ENCODE measurements around the gene RTN4IP1. TPM values are rescaled to one million over a fixed set of nuclear protein-coding genes. Genes with fewer than 3 reads are reported as not detected.

Gene RTN4IP1
- total RNA-seq, 3 donors from 2014 or later, result 1.4 to 7.6 (median 4.3) TPM

DNA sequence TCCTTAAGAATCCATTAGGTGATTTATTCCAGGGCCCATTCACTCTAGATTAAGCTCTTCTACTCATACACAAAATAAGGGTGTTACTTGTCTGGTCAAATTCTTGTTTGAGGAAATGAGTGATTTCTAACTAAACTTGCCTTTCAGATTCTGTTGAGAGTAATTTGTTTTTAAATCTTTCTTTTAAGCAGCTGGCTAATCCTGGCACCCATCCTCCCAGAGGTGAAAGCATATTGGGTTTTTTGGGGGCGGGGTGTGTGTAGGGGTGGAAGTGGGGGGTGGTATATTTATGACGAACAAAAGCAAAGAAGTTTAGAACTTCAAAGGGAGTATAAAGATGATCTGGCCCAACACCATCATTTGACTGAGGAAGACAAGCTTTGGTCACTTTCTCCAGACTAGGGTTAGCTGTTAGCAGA is 94.7 kb downstream of the RTN4IP1 start:
- no peaks in the 10 kb centered on the region for H3K36me3 ChIP-seq
- no peaks in the 10 kb centered on the region for H3K27me3 ChIP-seq
- TF ChIP-seq, protein P1, sequence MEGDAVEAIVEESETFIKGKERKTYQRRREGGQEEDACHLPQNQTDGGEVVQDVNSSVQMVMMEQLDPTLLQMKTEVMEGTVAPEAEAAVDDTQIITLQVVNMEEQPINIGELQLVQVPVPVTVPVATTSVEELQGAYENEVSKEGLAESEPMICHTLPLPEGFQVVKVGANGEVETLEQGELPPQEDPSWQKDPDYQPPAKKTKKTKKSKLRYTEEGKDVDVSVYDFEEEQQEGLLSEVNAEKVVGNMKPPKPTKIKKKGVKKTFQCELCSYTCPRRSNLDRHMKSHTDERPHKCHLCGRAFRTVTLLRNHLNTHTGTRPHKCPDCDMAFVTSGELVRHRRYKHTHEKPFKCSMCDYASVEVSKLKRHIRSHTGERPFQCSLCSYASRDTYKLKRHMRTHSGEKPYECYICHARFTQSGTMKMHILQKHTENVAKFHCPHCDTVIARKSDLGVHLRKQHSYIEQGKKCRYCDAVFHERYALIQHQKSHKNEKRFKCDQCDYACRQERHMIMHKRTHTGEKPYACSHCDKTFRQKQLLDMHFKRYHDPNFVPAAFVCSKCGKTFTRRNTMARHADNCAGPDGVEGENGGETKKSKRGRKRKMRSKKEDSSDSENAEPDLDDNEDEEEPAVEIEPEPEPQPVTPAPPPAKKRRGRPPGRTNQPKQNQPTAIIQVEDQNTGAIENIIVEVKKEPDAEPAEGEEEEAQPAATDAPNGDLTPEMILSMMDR (IDR thresholded peaks at IDR 0.05), result no peak
- TF ChIP-seq POLR2A (IDR thresholded peaks at IDR 0.05) (no peak), POLR2AphosphoS5 (IDR thresholded peaks at IDR 0.05) (no peak)
- no peaks in the 10 kb centered on the region for H3K9me3 ChIP-seq
- no peak overlapping the region for H3K4me3 ChIP-seq
- DNase-seq (ENCODE audit: low spot score in 2 of 2), result no peak
- intact Hi-C loops (cut with DNase I; ENCODE audit: low total_unique reads), result no loop called here
- H3K27ac ChIP-seq, result no peak overlapping the region
- no peaks in the 10 kb centered on the region for H3K4me1 ChIP-seq

GRCh38 chr6:106534004-106534403 is 95.3 kb downstream of the RTN4IP1 start:
- H3K36me3 ChIP-seq, result no peaks in the 10 kb centered on the region
- H3K9me3 ChIP-seq, result no peaks in the 10 kb centered on the region
- intact Hi-C loops (cut with DNase I; ENCODE audit: low total_unique reads), result no loop called here
- no peak overlapping the region for H3K27ac ChIP-seq
- no peaks in the 10 kb centered on the region for H3K27me3 ChIP-seq
- no peak for DNase-seq (ENCODE audit: low spot score in 2 of 2)
- no peak overlapping the region for H3K4me3 ChIP-seq
- TF ChIP-seq POLR2A (IDR thresholded peaks at IDR 0.05), result no peak
- TF ChIP-seq POLR2AphosphoS5 (IDR thresholded peaks at IDR 0.05), result no peak
- TF ChIP-seq, protein P1 (IDR thresholded peaks at IDR 0.05), result no peak
- H3K4me1 ChIP-seq, result no peaks in the 10 kb centered on the region

- Histone ChIP-seq H3K27ac (no peak overlapping the region), H3K27me3 (no peaks in the 10 kb centered on the region), H3K4me1 (no peaks in the 10 kb centered on the region), H3K9me3 (no peaks in the 10 kb centered on the region), H3K36me3 (no peaks in the 10 kb centered on the region), H3K4me3 (no peak overlapping the region)
- TF ChIP-seq POLR2AphosphoS5 (IDR thresholded peaks at IDR 0.05), result no peak
- TF ChIP-seq, protein P1 (IDR thresholded peaks at IDR 0.05), result no peak
- TF ChIP-seq POLR2A (IDR thresholded peaks at IDR 0.05), result no peak
- DNase-seq (ENCODE audit: low spot score in 2 of 2), result no peak
- intact Hi-C loops (cut with DNase I; ENCODE audit: low total_unique reads), result no loop called here
Measured at GRCh38 chr6:106533054-106533453, 96.2 kb downstream of the RTN4IP1 start.

DNA sequence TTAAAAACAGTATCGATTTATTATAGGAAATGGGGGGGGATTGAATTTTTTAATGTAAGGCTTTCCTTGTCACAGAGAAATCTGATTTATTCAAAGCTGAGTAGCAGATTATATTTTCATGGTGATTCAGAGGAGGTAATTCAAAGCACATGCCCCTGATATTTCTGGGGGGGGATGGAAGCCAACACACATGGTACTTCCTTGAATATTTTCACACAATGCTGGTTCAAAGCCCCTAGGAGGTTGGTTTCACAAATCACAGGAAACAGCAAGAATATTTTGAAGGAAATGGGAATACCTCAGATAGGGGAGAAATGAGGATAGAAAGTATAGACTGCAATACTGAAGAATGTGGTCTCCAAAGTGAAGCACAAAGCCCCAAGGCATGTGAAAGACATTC is 98.8 kb downstream of the RTN4IP1 start:
- TF ChIP-seq POLR2A (IDR thresholded peaks at IDR 0.05) (no peak), POLR2AphosphoS5 (IDR thresholded peaks at IDR 0.05) (no peak)
- TF ChIP-seq, protein P1 (IDR thresholded peaks at IDR 0.05), result no peak
- H3K27ac ChIP-seq, result no peak overlapping the region
- intact Hi-C loops (cut with DNase I; ENCODE audit: low total_unique reads), result no loop called here

DNA sequence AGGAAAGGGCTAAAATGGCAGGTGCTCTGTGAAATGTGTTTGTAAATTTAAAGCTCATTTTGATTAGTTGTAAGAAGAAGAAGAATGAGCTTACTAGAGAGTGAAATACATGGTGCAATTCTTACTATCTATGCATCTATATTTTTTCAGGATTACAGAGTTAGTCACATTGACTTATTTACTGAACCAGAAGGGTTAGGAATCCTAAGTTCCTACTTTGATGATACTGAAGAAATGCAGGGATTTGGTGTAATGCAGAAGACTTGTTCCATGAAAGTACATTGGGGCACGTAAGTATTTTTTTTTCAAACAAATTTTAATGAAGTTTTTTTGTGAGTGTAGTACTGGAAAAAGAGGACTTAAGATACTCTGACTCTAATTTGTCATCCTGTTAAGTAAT is 99.3 kb downstream of the RTN4IP1 start:
- Histone ChIP-seq H3K27ac (no peak overlapping the region), H3K27me3 (no peaks in the 10 kb centered on the region), H3K36me3 (no peaks in the 10 kb centered on the region), H3K9me3 (no peaks in the 10 kb centered on the region), H3K4me1 (no peaks in the 10 kb centered on the region), H3K4me3 (no peak overlapping the region)
- TF ChIP-seq POLR2A (IDR thresholded peaks at IDR 0.05), result no peak
- TF ChIP-seq, protein P1 (IDR thresholded peaks at IDR 0.05), result no peak
- TF ChIP-seq POLR2AphosphoS5 (IDR thresholded peaks at IDR 0.05), result no peak
- intact Hi-C loops (cut with DNase I; ENCODE audit: low total_unique reads), result no loop called here
- no peak for DNase-seq (ENCODE audit: low spot score in 2 of 2)

More for the DNA sequence above, 98.8 kb downstream of the RTN4IP1 start:
- no peaks in the 10 kb centered on the region for H3K36me3 ChIP-seq
- H3K4me1 ChIP-seq, result no peaks in the 10 kb centered on the region
- H3K27me3 ChIP-seq, result no peaks in the 10 kb centered on the region
- DNase-seq (ENCODE audit: low spot score in 2 of 2), result no peak
- H3K4me3 ChIP-seq, result no peak overlapping the region
- H3K9me3 ChIP-seq, result no peaks in the 10 kb centered on the region

Measured in breast epithelium (tissue), 4 donors.